GM13976 (cell line): Measurements from ENCODE around the gene KCNMA1.

Source experiments
- DNase-seq: peaks from one replicate; pipeline ENCODE4 v3.0.0; 2012; ENCODE audit warnings: low spot score
- in situ Hi-C: fragments of 300-500 bp; cut with MboI; formaldehyde crosslinking; loops from one replicate; pipeline ENCODE4 v1.12.0; 2022; ENCODE audit warnings: low sequenced_read_pairs, mixed read lengths, inconsistent platforms; ENCODE audit not compliant: unreplicated experiment
- TF ChIP-seq, protein P1 (sequence below): IDR thresholded peaks from 2 replicates; pipeline ENCODE4 v1.5.1; 2012; ENCODE audit warnings: borderline replicate concordance, mild to moderate bottlenecking; ENCODE audit not compliant: insufficient read depth; ENCODE audit errors: extremely low read depth, missing control alignments, control extremely low read depth

KCNMA1 gene

DNA sequence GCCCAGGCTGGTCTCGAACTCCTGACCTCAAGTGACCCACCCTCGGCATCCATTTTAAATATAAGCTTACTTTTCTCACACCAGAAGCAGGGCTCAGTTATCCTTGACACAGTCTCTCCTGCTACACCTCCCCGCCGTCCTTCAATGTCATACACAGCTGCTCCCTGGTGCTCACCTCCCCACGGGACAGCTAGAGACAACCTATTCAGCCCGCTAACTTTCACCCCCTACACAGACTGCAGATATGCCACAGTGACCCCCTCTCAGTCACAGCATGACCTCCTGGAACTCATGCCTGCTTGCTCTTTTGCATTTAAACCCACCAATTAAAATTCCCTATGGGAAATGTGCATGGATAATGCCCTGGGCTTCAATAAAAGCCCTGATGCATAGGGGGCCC lies 44.2 kb upstream of the KCNMA1 start:
- no peak for DNase-seq

DNA sequence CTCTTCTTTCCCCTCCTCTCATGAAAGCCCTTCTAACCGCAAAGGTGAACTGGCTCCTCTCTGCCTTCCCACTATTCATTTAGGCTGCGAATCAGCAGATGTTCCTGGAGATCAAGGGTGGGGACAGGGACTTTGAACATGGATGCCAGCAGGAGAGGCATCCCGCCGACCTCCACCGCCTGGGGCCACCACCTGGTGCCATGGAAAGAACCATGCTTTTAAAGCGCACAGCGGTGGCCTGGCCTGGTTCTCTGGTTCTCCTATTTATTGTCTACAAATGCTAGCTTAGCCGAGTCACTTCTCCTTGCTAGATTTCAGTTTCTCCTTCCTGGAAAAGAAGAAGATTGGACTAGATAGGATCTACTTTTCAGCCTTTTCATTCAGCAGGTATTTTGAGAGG lies 43.2 kb upstream of the KCNMA1 start:
- in situ Hi-C loops, result no loop called here
- TF ChIP-seq, protein P1, sequence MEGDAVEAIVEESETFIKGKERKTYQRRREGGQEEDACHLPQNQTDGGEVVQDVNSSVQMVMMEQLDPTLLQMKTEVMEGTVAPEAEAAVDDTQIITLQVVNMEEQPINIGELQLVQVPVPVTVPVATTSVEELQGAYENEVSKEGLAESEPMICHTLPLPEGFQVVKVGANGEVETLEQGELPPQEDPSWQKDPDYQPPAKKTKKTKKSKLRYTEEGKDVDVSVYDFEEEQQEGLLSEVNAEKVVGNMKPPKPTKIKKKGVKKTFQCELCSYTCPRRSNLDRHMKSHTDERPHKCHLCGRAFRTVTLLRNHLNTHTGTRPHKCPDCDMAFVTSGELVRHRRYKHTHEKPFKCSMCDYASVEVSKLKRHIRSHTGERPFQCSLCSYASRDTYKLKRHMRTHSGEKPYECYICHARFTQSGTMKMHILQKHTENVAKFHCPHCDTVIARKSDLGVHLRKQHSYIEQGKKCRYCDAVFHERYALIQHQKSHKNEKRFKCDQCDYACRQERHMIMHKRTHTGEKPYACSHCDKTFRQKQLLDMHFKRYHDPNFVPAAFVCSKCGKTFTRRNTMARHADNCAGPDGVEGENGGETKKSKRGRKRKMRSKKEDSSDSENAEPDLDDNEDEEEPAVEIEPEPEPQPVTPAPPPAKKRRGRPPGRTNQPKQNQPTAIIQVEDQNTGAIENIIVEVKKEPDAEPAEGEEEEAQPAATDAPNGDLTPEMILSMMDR, result no peak
- DNase-seq, result no peak

More for the DNA sequence above, 44.2 kb upstream of the KCNMA1 start:
- in situ Hi-C loops, result no loop called here
- TF ChIP-seq, protein P1, result no peak

DNA sequence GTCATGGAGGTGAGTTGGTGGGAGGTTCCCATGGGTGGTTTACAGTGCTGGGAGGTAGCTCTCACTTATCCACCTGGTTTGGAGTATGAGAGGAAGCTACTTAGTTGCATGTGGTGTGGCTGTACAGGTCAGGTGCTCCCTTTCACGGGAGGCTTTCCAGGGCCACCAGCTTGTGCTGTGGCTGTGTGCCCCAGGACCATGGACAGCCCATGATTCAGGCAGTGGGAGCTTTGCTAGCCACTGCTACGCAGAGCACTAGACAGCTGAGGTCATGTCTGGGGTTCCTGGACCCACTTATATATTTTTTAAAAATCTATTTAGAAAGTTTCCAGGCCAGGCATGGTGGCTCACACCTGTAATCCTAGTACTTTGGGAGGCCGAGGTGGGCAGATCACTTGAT lies 42.5 kb upstream of the KCNMA1 start:
- in situ Hi-C loops, result no loop called here
- DNase-seq, result no peak
- TF ChIP-seq, protein P1, result no peak

DNA sequence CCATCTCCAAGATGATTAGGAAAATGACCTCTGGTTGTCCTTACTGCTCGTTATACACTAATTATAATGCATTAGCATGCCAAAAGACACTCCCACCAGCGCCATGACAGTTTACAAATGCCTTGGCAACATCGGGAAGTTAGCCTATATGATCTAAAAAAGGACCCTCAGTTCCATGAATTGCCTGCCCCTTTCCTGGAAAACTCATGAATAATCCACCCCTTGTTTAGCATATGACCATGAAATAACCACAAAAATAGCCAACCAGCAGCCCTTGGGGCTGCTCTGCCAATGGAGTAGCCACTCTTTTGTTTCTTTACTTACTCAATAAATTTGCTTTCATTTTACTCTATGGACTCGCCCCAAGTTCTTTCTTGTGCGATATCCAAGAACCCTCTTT lies 41.6 kb upstream of the KCNMA1 start:
- in situ Hi-C loops, result no loop called here
- DNase-seq, result no peak
- TF ChIP-seq, protein P1, result no peak

DNA sequence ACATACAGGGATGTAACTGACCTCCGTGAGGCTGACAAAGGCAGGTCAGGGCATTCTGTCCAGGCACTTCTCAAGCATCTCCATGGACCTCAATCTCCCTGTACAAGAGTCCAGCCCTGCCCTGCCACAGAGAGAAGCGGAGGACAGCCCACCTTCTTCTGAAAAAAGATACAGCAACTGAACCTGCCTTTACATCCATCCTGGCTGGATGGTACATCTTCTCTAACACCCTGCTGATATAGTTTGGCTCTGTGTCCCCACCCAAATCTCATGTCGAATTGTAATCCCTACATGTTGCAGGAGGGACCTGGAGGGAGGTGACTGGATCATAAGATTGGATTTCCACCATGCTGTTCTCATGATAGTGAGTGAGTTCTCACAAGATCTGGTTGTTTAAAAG lies 40.5 kb upstream of the KCNMA1 start:
- no peak for DNase-seq
- in situ Hi-C loops, result no loop called here
- TF ChIP-seq, protein P1, result no peak

DNA sequence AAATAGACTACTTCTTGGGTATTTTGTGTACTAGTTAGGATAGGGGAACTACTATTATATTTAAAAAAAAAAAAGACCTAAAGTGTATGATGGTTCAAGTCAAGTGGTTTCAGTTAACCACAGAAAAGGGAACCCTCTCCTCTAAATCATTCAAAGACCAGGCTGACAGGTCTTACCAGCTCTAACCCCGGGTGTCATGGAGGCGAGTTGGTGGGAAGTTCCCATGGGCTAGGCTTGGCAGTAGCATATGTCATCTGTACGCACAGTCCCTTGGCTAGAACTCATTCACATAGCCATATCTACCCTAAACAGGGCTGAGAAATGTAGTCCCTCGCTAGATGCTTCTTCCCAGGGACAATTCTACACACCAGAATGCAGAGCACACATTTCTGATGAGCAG lies 37.7 kb upstream of the KCNMA1 start:
- TF ChIP-seq, protein P1, result no peak
- in situ Hi-C loops, result no loop called here
- DNase-seq, result no peak

DNA sequence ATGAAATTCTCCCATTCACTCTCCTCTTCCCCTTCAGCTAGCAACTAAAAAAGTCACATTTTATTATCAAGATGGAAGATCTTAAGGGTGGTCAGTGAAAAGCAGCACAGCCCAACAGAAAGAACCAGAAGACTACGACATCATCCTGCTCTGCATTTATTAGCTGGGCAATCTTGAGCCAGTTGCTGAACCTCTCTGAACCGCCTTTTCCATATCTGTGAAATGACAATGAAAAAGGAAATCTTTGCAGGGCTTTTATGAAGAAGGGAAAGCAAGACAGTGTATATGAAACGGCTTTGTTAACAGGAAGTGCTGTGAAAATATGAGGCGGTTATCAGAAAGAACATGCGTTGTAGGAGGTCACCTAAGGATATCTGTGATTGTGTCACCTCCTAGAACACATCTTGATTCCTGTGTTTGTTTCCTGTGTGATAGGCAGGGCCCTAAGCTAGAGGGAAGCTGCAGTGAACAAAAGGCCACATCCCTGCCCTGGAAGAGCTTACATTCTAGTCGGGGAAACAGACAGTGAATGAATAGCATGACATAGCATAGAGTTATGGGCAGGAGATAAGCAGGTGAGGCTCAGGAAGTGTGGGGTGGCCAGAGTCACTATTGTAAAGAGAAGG lies 36.0 kb upstream of the KCNMA1 start:
- TF ChIP-seq, protein P1, result no peak
- DNase-seq, result no peak
- in situ Hi-C loops, result no loop called here
